Vagina (tissue), 2 donors: ENCODE data around the gene PXK.

Experiments used
- CTCF ChIP-seq, 3 experiments: fragments of 450-650 bp in 2 of 3; fragments of 200-600 bp in 1 of 3; sonication (generic) in 1 of 3; IDR thresholded peaks; one replicate each; pipeline ENCODE4 v1.5.1; 2017 to 2019; ENCODE audit warnings: antibody characterized with exemption in 3 of 3, mild to moderate bottlenecking in 2 of 3, moderate library complexity in 2 of 3
- POLR2A ChIP-seq, 2 donors: fragments of 450-650 bp; IDR thresholded peaks; one replicate each; pipeline ENCODE4 v1.6.1; 2017; ENCODE audit warnings: antibody characterized with exemption in 2 of 2, mild to moderate bottlenecking in 2 of 2, moderate library complexity in 2 of 2
- POLR2AphosphoS5 ChIP-seq, 2 donors: sonication (generic); formaldehyde crosslinking; IDR thresholded peaks; one replicate each; pipeline ENCODE4 v1.9.0; 2017; ENCODE audit warnings: antibody characterized with exemption in 2 of 2, mild to moderate bottlenecking in 2 of 2, low read depth in 1 of 2; ENCODE audit not compliant: insufficient read depth in 1 of 2

DNA sequence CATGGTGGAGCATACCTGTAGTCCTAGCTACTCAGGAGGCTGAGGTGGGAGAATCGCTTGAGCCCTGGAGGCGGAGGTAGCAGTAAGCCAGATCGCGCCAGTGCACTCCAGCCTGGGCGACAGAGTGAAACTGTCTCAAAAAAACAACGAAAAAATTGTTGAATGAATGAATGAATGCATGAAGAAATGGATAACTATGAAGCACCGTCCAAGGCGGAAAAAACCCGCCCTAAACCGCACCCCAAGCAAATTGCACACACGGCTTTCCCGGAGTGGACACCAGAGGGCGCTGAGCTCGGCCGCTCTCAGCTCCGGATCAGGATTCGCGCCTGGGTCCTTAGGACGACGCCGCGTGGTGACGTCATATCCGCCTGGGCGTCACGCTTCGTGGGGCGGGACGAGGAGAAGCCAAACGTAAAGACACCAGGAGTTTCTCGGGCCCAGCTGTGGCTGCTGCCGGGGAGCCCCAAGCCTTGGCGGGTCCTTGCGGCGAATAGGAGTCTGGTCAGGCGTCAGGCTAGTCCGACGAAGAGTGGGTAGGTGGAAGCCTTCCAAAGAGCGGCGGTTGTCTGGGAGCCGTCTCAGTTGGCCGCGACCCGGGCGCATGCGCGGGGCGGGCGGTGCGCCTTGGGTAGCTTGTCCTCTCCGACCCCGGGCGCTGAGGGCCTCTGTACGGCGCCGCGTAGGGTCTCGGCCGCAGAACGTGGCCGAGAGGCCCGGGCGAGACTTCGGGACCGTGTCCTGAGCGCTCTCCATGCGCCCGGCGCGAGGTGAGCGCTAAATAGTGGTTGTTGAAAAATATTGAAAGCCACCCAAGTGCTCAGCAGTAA lies 26.6 kb upstream of the PXK start, which contains the start of the genes HTD2 and RPP14:
- peak; percentile 97 for TF ChIP-seq POLR2AphosphoS5 (IDR thresholded peaks at IDR 0.05; ENCODE audit: insufficient read depth in 1 of 2, low read depth in 1 of 2)
- peak; percentile 89 to 100 (median 94) for TF ChIP-seq CTCF (IDR thresholded peaks at IDR 0.05)
- peak in 1 of 2 donors; percentile 49 for TF ChIP-seq POLR2A (IDR thresholded peaks at IDR 0.05)
